ENCODE data around the gene CCDC60. TPM values are rescaled to one million over a fixed set of nuclear protein-coding genes. Genes with fewer than 3 reads are reported as not detected.

CCDC60 gene
- total RNA-seq, 2 donors from 2014 or later = not detected

- Mint-ChIP-seq H3K27me3 (peaks cover 18% of the 10 kb centered on the region), H3K36me3 (ENCODE audit: low read depth) (no peaks in the 10 kb centered on the region), H3K4me3 (no peak overlapping the region), H3K27ac (no peak overlapping the region), H3K4me1 (no peaks in the 10 kb centered on the region), H3K9me3 (peaks cover 4% of the 10 kb centered on the region)
- ATAC-seq (replicated peaks) = no peak
Observed at GRCh38 chr12:119461636-119462214, 127.2 kb downstream of the CCDC60 start.

DNA sequence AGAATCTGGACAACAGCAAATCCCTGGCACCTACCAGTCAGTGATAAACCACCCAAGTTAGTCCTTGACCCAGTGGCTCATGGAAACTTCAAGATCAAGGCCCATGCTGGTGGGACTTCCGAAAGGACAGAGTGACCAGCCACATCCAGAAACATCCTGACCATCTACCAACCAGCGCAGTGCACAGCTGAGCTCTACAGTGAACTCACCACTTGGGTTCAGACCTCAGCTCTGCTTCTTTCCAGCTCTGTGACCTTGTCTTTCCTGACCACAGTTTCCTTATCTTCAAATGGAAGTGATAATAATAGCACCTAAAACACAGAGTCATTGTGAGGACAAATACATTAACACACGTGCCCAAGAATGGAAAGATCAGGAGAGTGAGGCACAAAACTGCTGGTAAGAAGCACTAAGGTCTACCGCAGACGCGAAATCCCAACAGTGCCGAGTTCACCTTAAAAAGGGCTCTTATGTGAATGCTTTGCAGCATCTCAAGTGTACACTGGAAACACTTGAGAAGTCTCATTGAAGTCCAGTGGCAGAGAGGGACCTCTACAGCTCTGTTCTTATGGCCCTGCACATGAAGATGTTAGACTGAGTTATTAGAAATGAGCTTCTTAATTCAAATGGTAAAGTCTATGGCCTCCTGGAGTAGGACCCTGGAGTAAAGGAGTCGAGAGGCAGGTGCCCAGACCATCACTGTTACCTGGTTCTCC lies 128.8 kb downstream of the CCDC60 start:
- Mint-ChIP-seq H3K27ac (no peak overlapping the region), H3K4me3 (no peak overlapping the region), H3K4me1 (no peaks in the 10 kb centered on the region), H3K9me3 (peaks cover 4% of the 10 kb centered on the region), H3K27me3 (peaks cover 18% of the 10 kb centered on the region), H3K36me3 (ENCODE audit: low read depth) (no peaks in the 10 kb centered on the region)
- no peak for ATAC-seq (replicated peaks)

- Mint-ChIP-seq H3K4me3 (no peak overlapping the region), H3K27me3 (peaks cover 8% of the 10 kb centered on the region), H3K4me1 (no peaks in the 10 kb centered on the region), H3K27ac (no peak overlapping the region), H3K36me3 (ENCODE audit: low read depth) (no peaks in the 10 kb centered on the region), H3K9me3 (no peaks in the 10 kb centered on the region)
- no peak for ATAC-seq (replicated peaks)
Observed at GRCh38 chr12:119468296-119468695, 133.8 kb downstream of the CCDC60 start.

- H3K36me3 Mint-ChIP-seq (ENCODE audit: low read depth) = no peaks in the 10 kb centered on the region
- H3K9me3 Mint-ChIP-seq = peaks cover 5% of the 10 kb centered on the region
- no peak for ATAC-seq (replicated peaks)
- H3K27me3 Mint-ChIP-seq = peaks cover 11% of the 10 kb centered on the region
- no peak overlapping the region for H3K27ac Mint-ChIP-seq
- no peak overlapping the region for H3K4me3 Mint-ChIP-seq
- H3K4me1 Mint-ChIP-seq = no peaks in the 10 kb centered on the region
Observed at GRCh38 chr12:119475650-119476049, 141.1 kb downstream of the CCDC60 start.

GRCh38 chr12:119476951-119477350 lies 142.4 kb downstream of the CCDC60 start:
- ATAC-seq (replicated peaks) = no peak

GRCh38 chr12:119479121-119479561 lies 144.6 kb downstream of the CCDC60 start:
- Mint-ChIP-seq H3K27ac (no peak overlapping the region), H3K27me3 (peaks cover 12% of the 10 kb centered on the region), H3K9me3 (peaks cover 5% of the 10 kb centered on the region), H3K4me1 (no peaks in the 10 kb centered on the region), H3K36me3 (ENCODE audit: low read depth) (no peaks in the 10 kb centered on the region), H3K4me3 (no peak overlapping the region)
- no peak for ATAC-seq (replicated peaks)

More at GRCh38 chr12:119476951-119477350, 142.4 kb downstream of the CCDC60 start:
- H3K9me3 Mint-ChIP-seq = peaks cover 5% of the 10 kb centered on the region
- no peak overlapping the region for H3K4me3 Mint-ChIP-seq
- H3K36me3 Mint-ChIP-seq (ENCODE audit: low read depth) = no peaks in the 10 kb centered on the region
- H3K27ac Mint-ChIP-seq = no peak overlapping the region
- peaks cover 11% of the 10 kb centered on the region for H3K27me3 Mint-ChIP-seq
- no peaks in the 10 kb centered on the region for H3K4me1 Mint-ChIP-seq

GRCh38 chr12:119480551-119480950 lies 146.0 kb downstream of the CCDC60 start:
- no peaks in the 10 kb centered on the region for H3K4me1 Mint-ChIP-seq
- no peak for ATAC-seq (replicated peaks)
- peaks cover 5% of the 10 kb centered on the region for H3K9me3 Mint-ChIP-seq
- no peaks in the 10 kb centered on the region for H3K36me3 Mint-ChIP-seq (ENCODE audit: low read depth)
- peaks cover 14% of the 10 kb centered on the region for H3K27me3 Mint-ChIP-seq
- H3K4me3 Mint-ChIP-seq = no peak overlapping the region
- no peak overlapping the region for H3K27ac Mint-ChIP-seq

DNA sequence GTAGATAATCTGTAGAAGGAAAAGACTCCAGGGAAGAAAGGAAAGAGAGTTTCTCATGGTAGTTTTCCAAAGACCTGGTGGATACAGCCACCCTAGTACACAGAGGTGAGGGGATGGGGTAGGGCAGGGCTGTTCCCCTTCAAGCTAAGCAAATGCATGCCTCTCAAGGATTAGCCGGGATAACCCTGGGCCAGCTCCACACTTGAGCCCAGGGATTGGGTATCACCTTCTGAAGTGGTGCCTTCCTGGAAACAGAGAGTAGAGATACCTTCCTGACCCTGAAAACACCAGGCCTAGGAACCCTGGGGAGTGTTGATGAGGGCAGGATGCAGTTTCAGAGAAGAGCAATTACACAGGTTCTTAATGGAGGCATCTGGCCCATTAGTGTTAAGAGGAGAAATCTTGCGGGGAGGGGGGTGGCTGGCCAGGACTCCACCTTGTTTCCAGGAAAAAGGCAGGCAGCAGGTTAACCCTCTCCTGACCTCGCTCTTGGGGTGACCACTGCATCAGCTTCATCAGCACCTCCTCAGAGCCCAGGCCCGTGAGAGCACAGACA lies 152.1 kb downstream of the CCDC60 start:
- no peak for ATAC-seq (replicated peaks)
- Mint-ChIP-seq H3K9me3 (no peaks in the 10 kb centered on the region), H3K36me3 (ENCODE audit: low read depth) (no peaks in the 10 kb centered on the region), H3K4me1 (no peaks in the 10 kb centered on the region), H3K27me3 (peaks cover 27% of the 10 kb centered on the region), H3K27ac (no peak overlapping the region), H3K4me3 (no peak overlapping the region)

DNA sequence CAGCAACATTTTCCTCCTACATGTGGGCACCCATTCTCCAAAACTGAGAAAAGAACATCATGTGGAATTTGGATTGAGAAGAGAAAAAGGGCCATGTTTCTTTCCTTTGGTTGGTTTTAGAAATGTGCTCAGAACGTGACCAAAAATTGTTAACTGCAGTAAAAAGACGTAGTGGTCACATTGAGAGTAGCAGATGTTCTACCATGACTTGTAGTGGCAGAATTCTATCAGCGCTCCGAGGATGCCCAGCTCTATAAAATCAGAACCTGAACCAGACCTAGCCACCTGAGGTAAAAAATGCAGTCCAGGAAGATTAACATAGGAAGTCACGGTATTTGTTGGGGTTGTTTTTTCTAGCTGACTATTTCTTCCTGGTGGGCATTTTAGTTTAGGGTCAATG lies 157.3 kb downstream of the CCDC60 start:
- peaks cover 43% of the 10 kb centered on the region for H3K27me3 Mint-ChIP-seq
- no peaks in the 10 kb centered on the region for H3K36me3 Mint-ChIP-seq (ENCODE audit: low read depth)
- H3K4me1 Mint-ChIP-seq = no peaks in the 10 kb centered on the region
- no peaks in the 10 kb centered on the region for H3K9me3 Mint-ChIP-seq
- H3K27ac Mint-ChIP-seq = no peak overlapping the region
- no peak overlapping the region for H3K4me3 Mint-ChIP-seq
- no peak for ATAC-seq (replicated peaks)

GRCh38 chr12:119500209-119500608 lies 165.7 kb downstream of the CCDC60 start:
- Mint-ChIP-seq H3K27ac (no peak overlapping the region), H3K27me3 (peaks cover 32% of the 10 kb centered on the region), H3K36me3 (ENCODE audit: low read depth) (no peaks in the 10 kb centered on the region), H3K4me1 (no peaks in the 10 kb centered on the region), H3K9me3 (no peaks in the 10 kb centered on the region), H3K4me3 (no peak overlapping the region)
- ATAC-seq (replicated peaks) = no peak

DNA sequence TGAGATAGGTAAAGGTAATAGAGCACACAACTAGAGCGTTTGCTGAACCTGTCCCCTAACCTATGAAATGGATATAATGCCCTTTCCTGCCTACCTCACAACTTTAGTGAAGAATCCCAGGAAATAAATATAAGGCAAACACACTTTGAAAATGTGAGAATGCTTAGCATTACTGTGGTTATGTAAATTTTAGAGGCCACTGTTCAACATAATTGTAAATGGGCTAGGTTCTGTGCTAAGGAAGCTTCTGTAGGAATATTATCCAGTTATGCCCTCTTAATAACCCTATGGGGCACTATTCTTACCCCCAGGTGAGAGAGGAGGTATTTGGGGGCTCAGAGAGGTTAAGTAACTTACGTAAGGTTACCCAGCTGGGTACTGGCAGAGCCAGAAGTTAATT lies 166.5 kb downstream of the CCDC60 start:
- Mint-ChIP-seq H3K9me3 (no peaks in the 10 kb centered on the region), H3K36me3 (ENCODE audit: low read depth) (no peaks in the 10 kb centered on the region), H3K27ac (no peak overlapping the region), H3K27me3 (peaks cover 26% of the 10 kb centered on the region), H3K4me3 (no peak overlapping the region), H3K4me1 (no peaks in the 10 kb centered on the region)
- no peak for ATAC-seq (replicated peaks)

GRCh38 chr12:119505001-119505400 lies 170.5 kb downstream of the CCDC60 start:
- H3K27ac Mint-ChIP-seq = no peak overlapping the region
- H3K36me3 Mint-ChIP-seq (ENCODE audit: low read depth) = no peaks in the 10 kb centered on the region
- no peak overlapping the region for H3K4me3 Mint-ChIP-seq
- H3K27me3 Mint-ChIP-seq = peaks cover 12% of the 10 kb centered on the region
- no peak for ATAC-seq (replicated peaks)
- no peaks in the 10 kb centered on the region for H3K9me3 Mint-ChIP-seq
- H3K4me1 Mint-ChIP-seq = no peaks in the 10 kb centered on the region

DNA sequence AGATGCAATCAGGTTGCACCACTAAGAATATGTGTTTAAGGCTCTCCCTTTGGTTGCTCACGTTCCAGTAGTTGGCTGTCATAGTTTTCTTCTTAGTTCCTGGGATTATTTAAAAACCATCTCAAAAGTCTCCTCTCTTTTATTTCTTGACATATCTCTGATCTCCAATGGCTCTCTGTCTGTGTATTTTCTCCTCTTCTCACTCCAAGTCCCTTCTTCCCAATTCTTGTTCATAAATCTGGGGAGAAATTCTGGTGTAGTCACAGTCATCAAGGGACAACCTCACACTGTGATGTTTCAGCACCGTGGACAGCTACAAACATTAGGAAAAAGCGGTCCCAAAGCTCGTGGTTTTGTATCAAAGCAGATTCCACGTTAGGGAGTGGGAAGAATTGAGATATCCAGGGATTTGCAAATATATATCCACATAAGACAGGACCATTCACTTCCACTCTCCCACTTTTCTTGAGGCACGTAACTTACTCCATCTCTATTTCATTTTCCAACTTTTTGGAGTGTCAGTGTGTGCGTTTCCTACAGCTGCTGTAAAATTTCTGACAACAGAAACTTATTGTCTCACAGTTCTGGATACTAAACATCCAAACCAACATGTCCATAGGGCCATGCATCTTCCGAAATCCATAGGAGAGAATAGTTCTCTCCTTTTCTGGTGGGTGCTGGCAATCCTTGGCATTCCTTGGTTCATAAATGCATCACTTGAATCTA lies 178.4 kb downstream of the CCDC60 start:
- peaks cover 4% of the 10 kb centered on the region for H3K9me3 Mint-ChIP-seq
- H3K36me3 Mint-ChIP-seq (ENCODE audit: low read depth) = no peaks in the 10 kb centered on the region
- ATAC-seq (replicated peaks) = no peak
- no peak overlapping the region for H3K4me3 Mint-ChIP-seq
- H3K4me1 Mint-ChIP-seq = no peaks in the 10 kb centered on the region
- H3K27me3 Mint-ChIP-seq = peaks cover 25% of the 10 kb centered on the region
- no peak overlapping the region for H3K27ac Mint-ChIP-seq

- Mint-ChIP-seq H3K9me3 (no peaks in the 10 kb centered on the region), H3K4me3 (no peak overlapping the region), H3K27me3 (peaks cover 10% of the 10 kb centered on the region), H3K27ac (no peak overlapping the region), H3K36me3 (ENCODE audit: low read depth) (no peaks in the 10 kb centered on the region), H3K4me1 (no peaks in the 10 kb centered on the region)
- no peak for ATAC-seq (replicated peaks)
Observed at GRCh38 chr12:119528241-119528640, 193.7 kb downstream of the CCDC60 start.

- ATAC-seq (replicated peaks) = no peak
- no peak overlapping the region for H3K4me3 Mint-ChIP-seq
- peaks cover under 1% of the 10 kb centered on the region for H3K9me3 Mint-ChIP-seq
- H3K36me3 Mint-ChIP-seq (ENCODE audit: low read depth) = no peaks in the 10 kb centered on the region
- no peaks in the 10 kb centered on the region for H3K4me1 Mint-ChIP-seq
- H3K27ac Mint-ChIP-seq = no peak overlapping the region
- peaks cover 38% of the 10 kb centered on the region for H3K27me3 Mint-ChIP-seq
Observed at GRCh38 chr12:119540476-119540875, 205.9 kb downstream of the CCDC60 start.
